HUDEP-2 (cell line): ENCODE data around the gene MYOG.

Experiments
- DNase-seq, 76 experiments: peaks; one replicate each; lab custom pipeline; 2025; ENCODE audit not compliant: unreplicated experiment in 76 of 76; lab: John Stamatoyannopoulos, UW

MYOG gene

DNA sequence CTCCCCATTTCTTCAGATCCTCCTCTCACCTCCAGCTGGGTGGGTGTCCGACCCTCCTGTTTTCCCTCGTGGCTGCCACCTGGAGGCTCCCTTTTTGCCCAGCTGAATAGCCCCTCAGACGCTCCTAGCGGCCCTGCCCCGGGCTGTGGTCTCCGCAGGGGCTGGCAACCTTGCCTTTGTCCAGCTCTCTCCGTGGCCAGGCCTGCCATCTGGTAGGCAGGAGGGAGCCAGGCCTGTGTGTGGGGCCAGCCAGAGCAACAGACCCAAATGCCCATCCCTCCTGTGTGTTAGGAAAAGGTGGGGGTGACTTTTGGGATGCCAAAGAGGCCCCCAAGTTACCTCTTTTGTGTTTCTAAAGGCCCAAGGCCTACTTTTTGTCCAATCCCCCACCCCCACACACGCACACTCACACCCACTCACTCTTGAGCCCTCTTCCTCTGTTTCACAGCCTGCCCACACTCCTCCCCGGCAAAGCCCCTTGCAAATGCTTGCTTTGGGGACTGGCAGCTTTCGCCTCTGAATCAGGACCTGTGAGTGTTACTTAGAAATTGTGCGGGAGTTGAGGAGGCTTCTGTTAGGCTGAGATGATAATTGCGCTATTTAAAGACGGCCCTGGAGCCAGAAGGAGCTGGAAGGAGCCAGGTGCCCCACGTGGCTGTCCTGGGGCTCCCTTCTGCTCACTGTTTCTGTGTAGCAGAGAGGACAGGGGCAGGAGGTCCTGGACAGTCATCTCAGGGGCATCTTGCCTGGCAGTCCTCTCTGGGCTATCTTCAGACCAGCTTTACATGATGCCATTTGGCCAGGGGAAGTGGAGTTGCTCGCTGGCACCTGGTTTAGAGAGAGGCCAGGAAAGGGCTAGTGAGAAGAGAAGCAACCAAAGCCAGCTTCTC is 50.5 kb downstream of the MYOG start:
- no peak for DNase-seq

DNA sequence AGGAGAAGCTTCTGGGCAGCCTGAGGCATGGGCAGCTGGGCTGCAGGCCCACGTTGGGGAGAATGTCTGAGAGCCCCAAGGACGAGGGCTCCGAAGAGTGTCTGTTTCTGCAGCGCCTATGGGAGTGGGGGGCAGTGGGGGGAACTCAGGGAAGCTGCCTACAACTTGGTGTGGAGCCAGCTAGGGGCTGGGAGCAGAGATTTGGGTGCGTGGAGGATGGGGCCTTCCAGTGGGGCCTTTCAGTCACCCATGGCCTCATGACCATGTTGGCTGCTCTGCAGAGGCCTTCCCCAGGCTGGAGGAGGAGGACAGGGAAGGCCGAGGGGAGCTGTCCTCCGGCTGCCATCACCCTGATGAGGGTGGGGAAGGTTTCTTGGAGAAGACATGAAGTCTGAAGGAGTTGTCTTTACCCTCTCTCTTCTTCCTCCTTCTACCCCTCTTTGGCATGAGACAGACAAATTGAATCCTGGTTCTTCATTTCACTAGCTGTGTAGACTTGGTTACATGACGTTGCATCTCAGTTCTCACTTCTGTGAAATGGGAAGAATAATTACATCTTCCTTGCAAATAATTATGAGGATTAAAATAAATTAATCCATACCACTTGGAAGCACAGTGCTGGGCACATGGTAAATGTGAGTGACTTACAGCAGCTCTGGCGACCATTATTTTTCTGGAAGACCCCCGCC is 51.2 kb downstream of the MYOG start:
- DNase-seq = no peak

DNA sequence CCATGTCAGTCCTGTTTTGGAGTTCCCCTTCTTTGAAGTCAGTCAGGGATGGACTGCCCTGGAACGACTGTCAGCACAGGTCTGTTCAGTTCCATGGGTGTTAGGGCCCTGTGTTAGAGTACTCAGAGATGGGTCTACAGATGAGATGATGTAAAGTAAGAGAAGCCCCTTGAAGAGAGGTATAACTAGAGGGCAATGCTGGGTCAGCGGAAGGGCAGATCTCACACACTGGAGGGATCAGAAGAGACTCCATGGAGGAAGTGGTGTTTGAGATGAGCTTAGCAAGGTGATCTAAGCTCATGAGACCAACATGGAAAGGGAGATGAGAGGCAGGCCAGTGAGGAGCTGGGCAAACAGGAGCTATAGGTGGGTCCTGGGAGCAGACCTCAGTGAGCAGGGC is 51.9 kb downstream of the MYOG start:
- DNase-seq = no peak

DNA sequence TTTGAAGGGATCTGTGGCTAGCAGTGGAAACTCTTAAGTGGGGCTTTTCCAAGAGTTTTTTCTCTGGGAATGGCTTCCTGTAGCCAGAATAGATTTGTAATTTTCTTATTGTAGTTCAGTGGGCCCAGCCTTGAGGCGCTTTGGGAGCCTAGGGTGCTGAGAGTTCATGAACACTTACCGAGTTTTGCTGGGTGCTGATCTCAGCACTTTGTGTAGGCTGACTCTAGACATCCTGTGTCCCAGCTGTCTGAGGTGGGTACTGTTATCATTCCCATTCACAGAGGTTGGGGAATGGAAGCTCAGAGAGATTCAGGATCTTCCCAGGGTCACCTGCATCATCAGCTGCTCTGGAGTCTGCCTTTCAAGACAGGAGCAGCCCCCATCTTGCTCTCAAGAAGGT is 52.5 kb downstream of the MYOG start:
- no peak for DNase-seq
